ENCODE measurements around the gene PTPRD. TPM values are rescaled to one million over a fixed set of nuclear protein-coding genes. Genes with fewer than 3 reads are reported as not detected.

Gene PTPRD
- total and polyA plus RNA-seq, 2 donors (not counting 1 experiment from before 2014, with no cell fraction given): 0.35 to 4.8 TPM

DNA sequence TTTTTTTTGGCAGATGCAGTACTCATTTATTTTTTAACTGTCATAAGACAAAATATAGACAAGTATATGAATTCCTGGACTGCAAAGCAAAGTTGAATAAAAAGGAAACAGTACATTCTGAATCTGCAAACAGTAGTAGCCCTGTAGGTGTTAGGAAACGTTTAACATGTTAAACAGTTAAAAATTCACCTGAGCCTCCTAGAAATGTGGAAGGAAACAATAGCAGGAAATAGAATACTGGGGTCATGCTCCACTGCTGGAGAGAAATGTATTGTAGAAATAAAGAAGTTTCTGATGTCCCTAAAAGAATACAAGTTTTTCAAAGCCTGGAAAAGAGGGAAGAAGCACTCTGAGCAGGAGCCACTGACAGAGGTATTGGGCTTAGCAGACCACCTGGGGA lies 866.0 kb downstream of the PTPRD start:
- no peaks in the 10 kb centered on the region for H3K36me3 ChIP-seq (ENCODE audit: control insufficient read depth, insufficient read depth, low read length)
- no peak for TF ChIP-seq EZH2 (IDR thresholded peaks at IDR 0.05; ENCODE audit: low read length, missing control alignments)
- TF ChIP-seq, protein P1, sequence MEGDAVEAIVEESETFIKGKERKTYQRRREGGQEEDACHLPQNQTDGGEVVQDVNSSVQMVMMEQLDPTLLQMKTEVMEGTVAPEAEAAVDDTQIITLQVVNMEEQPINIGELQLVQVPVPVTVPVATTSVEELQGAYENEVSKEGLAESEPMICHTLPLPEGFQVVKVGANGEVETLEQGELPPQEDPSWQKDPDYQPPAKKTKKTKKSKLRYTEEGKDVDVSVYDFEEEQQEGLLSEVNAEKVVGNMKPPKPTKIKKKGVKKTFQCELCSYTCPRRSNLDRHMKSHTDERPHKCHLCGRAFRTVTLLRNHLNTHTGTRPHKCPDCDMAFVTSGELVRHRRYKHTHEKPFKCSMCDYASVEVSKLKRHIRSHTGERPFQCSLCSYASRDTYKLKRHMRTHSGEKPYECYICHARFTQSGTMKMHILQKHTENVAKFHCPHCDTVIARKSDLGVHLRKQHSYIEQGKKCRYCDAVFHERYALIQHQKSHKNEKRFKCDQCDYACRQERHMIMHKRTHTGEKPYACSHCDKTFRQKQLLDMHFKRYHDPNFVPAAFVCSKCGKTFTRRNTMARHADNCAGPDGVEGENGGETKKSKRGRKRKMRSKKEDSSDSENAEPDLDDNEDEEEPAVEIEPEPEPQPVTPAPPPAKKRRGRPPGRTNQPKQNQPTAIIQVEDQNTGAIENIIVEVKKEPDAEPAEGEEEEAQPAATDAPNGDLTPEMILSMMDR (conservative IDR thresholded peaks at IDR 0.05 in 1 of 2, IDR thresholded peaks at IDR 0.05 in 1 of 2; ENCODE audit: low read depth in 1 of 2, low read length in 2 of 2): no peak
- H3K4me2 ChIP-seq (ENCODE audit: extremely low read depth, insufficient read depth, low read length): no peak overlapping the region

GRCh38 chr9:9743822-9744221 lies 869.0 kb downstream of the PTPRD start:
- Histone ChIP-seq H3K27ac (ENCODE audit: insufficient read depth, low read length) (no peak overlapping the region), H3K9ac (ENCODE audit: insufficient read depth, low read length) (no peak overlapping the region), H2AFZ (ENCODE audit: low read length) (no peak overlapping the region), H3K4me3 (replicated peaks in 1 of 4; ENCODE audit: control extremely low read depth in 1 of 4, insufficient read depth in 1 of 4, low read depth in 3 of 4, low read length in 4 of 4) (no peak overlapping the region), H3K27me3 (ENCODE audit: control insufficient read depth, insufficient read depth, low read length) (no peaks in the 10 kb centered on the region), H3K4me2 (ENCODE audit: extremely low read depth, insufficient read depth, low read length) (no peak overlapping the region), H3K36me3 (ENCODE audit: control insufficient read depth, insufficient read depth, low read length) (no peaks in the 10 kb centered on the region), H3K9me3 (ENCODE audit: control insufficient read depth, insufficient read depth, low read depth, low read length) (no peaks in the 10 kb centered on the region), H4K20me1 (ENCODE audit: control insufficient read depth, extremely low read depth, insufficient read depth, low read length) (no peaks in the 10 kb centered on the region), H3K79me2 (ENCODE audit: control insufficient read depth, insufficient read depth, low read length) (no peaks in the 10 kb centered on the region), H3K4me1 (ENCODE audit: control insufficient read depth, extremely low read depth, insufficient read depth, low read length) (no peaks in the 10 kb centered on the region)
- DNase-seq (ENCODE audit: low read depth in 2 of 2): no peak
- no peak for TF ChIP-seq EZH2 (IDR thresholded peaks at IDR 0.05; ENCODE audit: low read length, missing control alignments)
- TF ChIP-seq, protein P1 (conservative IDR thresholded peaks at IDR 0.05 in 1 of 2, IDR thresholded peaks at IDR 0.05 in 1 of 2; ENCODE audit: low read depth in 1 of 2, low read length in 2 of 2): no peak

More for the DNA sequence above, 866.0 kb downstream of the PTPRD start:
- Histone ChIP-seq H3K9ac (ENCODE audit: insufficient read depth, low read length) (no peak overlapping the region), H3K4me3 (replicated peaks in 1 of 4; ENCODE audit: control extremely low read depth in 1 of 4, insufficient read depth in 1 of 4, low read depth in 3 of 4, low read length in 4 of 4) (no peak overlapping the region), H4K20me1 (ENCODE audit: control insufficient read depth, extremely low read depth, insufficient read depth, low read length) (no peaks in the 10 kb centered on the region), H3K27me3 (ENCODE audit: control insufficient read depth, insufficient read depth, low read length) (no peaks in the 10 kb centered on the region), H3K79me2 (ENCODE audit: control insufficient read depth, insufficient read depth, low read length) (no peaks in the 10 kb centered on the region), H3K4me1 (ENCODE audit: control insufficient read depth, extremely low read depth, insufficient read depth, low read length) (no peaks in the 10 kb centered on the region), H3K9me3 (ENCODE audit: control insufficient read depth, insufficient read depth, low read depth, low read length) (no peaks in the 10 kb centered on the region), H3K27ac (ENCODE audit: insufficient read depth, low read length) (no peak overlapping the region), H2AFZ (ENCODE audit: low read length) (no peak overlapping the region)
- no peak for DNase-seq (ENCODE audit: low read depth in 2 of 2)

- H3K9ac ChIP-seq (ENCODE audit: insufficient read depth, low read length): no peak overlapping the region
- H3K9me3 ChIP-seq (ENCODE audit: control insufficient read depth, insufficient read depth, low read depth, low read length): no peaks in the 10 kb centered on the region
- H3K4me2 ChIP-seq (ENCODE audit: extremely low read depth, insufficient read depth, low read length): no peak overlapping the region
Measured at GRCh38 chr9:9730174-9730573, 882.6 kb downstream of the PTPRD start.

More at GRCh38 chr9:9730174-9730573, 882.6 kb downstream of the PTPRD start:
- Histone ChIP-seq H2AFZ (ENCODE audit: low read length) (no peak overlapping the region), H4K20me1 (ENCODE audit: control insufficient read depth, extremely low read depth, insufficient read depth, low read length) (no peaks in the 10 kb centered on the region), H3K27ac (ENCODE audit: insufficient read depth, low read length) (no peak overlapping the region), H3K36me3 (ENCODE audit: control insufficient read depth, insufficient read depth, low read length) (no peaks in the 10 kb centered on the region), H3K27me3 (ENCODE audit: control insufficient read depth, insufficient read depth, low read length) (no peaks in the 10 kb centered on the region), H3K4me1 (ENCODE audit: control insufficient read depth, extremely low read depth, insufficient read depth, low read length) (no peaks in the 10 kb centered on the region), H3K79me2 (ENCODE audit: control insufficient read depth, insufficient read depth, low read length) (no peaks in the 10 kb centered on the region), H3K4me3 (replicated peaks in 1 of 4; ENCODE audit: control extremely low read depth in 1 of 4, insufficient read depth in 1 of 4, low read depth in 3 of 4, low read length in 4 of 4) (no peak overlapping the region)
- no peak for TF ChIP-seq EZH2 (IDR thresholded peaks at IDR 0.05; ENCODE audit: low read length, missing control alignments)
- TF ChIP-seq, protein P1 (conservative IDR thresholded peaks at IDR 0.05 in 1 of 2, IDR thresholded peaks at IDR 0.05 in 1 of 2; ENCODE audit: low read depth in 1 of 2, low read length in 2 of 2): no peak
- no peak for DNase-seq (ENCODE audit: low read depth in 2 of 2)

All from fibroblast of lung (primary cell).